RCC 7860 (cell line): ENCODE results near the gene MIB1.
"Not testable (repeated sequence)": the region's sequence is repeated elsewhere in the genome, so short reads cannot be mapped to it uniquely, and the experiment has no call there.

Experiments used
- DNase-seq: peaks from one replicate; pipeline ENCODE4 v3.0.0-alpha.2; 2015; ENCODE audit warnings: low spot score
- FAIRE-seq: peaks from 2 replicates; lab custom pipeline; 2012; peaks lifted over from hg19 to GRCh38; lab: Jason Lieb, UNC

The MIB1 gene

DNA sequence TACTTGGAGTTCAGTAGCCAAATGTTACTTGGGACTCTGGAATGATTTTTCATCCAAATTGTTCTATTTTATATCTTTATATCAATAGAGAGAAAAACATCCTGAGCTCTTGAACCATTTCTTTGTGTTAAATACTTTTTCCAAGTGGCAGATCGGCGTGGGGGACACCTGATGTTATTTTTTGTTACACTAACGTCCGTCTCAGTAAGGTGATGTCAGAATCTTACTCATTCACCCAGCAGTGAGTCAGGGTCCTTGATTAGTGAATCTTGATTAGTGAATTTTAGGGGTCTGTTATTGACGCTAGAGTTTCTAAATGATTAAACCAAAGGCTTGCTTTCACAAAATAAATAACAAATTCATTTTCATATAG, 1.7 kb downstream of the MIB1 start:
- FAIRE-seq = no peak
- DNase-seq = no peak

DNA sequence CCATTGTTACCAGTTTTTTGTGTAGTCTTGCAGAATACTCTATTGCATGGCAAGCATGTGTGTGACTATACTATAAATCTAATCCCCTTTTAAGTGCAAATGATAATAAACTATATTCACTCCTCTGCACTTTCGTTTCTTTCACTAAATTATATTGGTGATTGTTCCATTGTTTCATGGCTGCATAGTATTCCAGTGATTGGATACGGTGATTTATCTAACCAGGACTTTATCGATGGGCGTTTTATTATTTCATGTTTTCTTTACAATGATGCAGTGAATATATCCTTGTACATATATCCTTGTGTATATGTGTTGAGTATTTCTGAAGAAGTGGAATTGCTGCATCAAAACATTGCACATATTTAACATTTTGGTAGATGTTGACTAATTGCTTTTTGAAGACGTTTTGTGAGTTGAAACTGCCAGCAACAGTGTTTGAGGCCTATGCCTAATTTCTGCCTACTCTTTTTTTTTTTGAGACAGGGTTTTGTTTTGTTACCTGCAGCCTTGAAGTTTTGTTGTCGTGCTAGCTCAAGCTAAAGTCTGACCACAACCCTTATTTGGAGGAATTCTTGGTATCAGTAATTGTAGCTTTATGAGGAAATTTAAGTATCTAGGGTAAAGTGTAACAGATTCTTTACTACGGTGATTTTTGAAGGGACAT, 2.7 kb downstream of the MIB1 start:
- FAIRE-seq (no peak), DNase-seq (no peak)

DNA sequence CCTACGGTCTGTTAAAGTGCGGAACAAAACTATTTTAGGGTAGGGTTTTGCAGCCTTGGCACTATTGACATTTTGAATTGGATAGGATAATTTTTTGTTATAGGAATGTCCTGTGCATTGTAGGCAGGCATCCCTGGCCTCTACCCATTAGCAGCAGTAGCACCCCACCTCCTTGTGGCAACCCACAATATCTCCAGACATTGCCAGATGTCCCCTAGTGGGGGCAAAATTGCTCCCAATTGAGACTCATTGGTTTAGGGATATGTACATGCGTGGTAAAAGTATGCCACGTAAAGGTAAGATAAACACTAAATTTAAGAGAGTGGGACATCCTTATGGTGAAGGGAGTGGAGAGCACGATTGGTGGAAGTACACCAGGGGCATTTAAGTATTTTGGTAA, 4.6 kb downstream of the MIB1 start:
- DNase-seq = no peak
- no peak for FAIRE-seq

DNA sequence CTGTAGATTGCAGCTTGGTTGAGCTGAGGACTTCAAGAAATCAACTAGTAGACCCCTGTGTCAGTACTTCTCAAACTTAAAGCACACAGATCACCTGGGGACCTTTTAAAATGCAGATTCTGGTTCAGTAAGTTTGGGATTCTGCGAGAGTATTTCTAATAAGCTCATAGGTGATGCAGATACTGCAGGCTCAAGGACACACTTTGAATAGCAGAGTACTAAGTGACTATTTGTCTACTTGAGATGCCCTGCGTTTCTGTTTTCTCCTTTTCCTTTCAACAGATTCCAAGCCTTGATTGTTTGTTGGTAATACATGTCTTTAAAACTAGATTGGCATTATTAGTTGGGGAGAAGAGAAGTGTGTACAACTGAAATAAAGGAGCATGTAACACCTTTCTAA, 6.7 kb downstream of the MIB1 start:
- no peak for DNase-seq
- FAIRE-seq = no peak

DNA sequence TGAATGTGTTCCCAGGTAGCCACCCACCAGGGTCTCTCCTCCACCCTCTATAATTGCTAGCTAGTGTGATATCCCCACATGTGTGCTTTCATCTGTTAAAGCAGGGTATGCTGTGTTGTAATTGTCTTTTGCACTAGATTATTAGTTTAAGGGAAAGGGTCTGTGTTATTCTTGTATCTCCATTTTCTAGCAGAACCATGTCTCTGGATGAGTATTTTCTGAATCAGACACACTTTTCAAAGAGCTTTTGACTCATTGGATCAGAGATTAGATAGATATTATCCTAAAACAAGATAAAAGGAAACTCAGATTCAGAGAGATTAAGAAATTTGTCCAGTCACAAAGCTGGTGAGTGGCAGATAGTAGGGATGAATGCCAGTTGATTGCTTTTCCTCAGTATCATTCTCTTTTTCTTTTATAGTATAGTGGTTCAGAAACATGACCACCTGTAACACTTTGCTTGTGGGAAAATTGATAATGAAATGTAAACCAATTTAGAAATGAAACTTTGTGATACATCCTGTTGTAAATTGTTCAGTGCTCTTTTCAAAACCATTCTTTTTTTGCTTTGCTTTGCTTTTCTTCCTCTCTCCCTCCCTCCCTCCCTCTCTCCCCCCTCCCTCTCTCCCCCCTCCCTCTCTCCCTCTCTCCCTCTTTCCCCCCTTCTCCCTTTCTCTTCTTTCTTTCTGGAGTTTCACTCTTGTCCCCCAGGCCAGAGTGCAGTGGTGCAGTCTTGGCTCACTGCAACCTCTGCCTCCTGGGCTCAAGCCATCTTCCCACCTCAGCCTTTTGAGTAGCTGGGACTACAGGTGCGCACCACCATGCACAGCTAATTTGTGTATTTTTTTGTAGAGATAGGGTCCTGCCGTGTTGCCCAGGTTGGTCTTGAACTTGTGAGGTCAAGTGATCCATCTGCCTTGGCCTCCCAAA, 7.4 kb downstream of the MIB1 start:
- FAIRE-seq = no peak
- no peak for DNase-seq

DNA sequence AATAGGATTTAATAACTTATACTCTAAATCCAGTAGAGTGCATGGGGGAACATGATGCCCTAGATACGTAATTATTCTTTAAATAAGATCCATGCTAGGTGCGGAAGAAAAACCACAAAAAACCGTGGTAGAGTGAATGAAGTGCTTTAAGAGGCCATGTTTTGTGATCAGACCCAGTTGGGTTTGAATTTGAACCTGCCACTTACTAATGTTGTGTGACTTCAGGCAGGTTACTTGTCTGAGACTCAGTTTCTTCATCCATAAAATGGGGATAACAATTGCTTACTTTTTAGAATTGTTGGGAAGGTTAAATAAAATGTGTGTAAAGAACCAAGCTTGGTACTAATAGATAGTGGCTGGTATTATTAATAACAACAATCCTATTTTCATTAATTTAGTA, 17.2 kb downstream of the MIB1 start:
- DNase-seq (no peak), FAIRE-seq (no peak)

DNA sequence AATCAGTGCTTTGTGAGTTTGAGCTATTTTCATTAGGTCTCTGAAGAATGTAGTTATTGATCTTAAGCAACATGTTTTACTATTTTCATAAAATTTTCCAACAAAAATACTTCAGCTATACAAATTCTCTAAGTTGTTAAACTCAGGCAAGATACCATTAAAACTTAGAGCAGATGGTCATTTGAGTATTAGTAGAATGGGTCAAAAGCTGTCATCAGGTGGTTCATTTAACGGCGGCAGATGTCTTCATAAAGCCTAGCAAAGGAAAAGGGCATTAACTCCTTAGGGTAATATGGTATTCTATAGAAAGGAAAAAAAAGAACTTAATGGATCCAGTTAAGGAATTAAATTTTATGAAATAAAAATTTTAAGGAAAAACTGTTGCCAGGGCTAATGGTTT, 19.2 kb downstream of the MIB1 start:
- DNase-seq (no peak), FAIRE-seq (no peak)

DNA sequence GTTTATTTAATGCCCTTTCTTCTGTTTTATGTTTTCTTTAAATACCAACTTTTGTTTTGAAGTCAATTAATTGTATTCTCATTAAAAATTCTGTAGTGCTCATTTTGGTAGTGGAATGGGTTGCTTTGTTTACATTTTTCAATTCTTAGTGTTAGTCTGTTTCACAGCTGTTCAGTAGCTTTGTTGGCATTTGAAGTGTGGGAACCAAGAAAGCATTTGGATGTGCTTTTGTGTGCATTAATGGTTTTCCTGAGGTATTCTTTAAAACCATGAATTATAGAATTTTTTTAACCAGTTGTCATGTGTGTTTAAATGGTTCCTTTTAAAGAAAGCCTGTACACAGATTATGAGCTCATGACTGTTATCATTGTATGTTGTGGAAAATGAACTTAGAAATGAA, 19.7 kb downstream of the MIB1 start:
- DNase-seq (no peak), FAIRE-seq (no peak)

DNA sequence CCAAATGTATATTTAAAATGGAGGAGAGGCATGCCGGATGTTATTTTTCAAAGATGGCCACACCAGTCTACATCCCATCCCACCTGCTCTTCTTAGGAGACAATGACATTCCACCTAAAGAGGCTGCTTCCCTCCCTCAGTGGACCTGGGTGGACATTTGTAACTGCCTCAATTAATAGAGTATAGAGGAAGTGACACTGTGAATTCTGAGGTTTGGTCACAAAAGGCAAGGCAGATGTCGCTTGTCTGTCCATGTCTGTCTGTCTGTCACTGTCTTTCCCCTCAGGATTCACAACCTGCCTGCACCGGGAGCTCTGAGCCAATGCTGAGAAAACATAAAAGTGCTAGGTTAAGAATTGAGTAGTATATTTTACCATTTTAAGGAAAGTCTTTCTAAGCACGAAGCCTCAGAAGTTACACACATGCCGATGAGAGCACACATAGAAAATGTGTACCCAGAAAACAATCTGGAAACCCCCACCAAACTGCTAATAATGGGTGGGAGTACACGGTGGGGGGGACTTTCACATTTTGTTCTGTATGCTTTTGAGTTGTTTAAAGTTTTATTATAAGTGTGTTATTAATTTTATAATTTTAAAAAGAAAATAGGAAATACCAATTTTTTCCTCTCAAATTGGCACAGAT, 21.0 kb downstream of the MIB1 start:
- no peak for DNase-seq
- FAIRE-seq = no peak

DNA sequence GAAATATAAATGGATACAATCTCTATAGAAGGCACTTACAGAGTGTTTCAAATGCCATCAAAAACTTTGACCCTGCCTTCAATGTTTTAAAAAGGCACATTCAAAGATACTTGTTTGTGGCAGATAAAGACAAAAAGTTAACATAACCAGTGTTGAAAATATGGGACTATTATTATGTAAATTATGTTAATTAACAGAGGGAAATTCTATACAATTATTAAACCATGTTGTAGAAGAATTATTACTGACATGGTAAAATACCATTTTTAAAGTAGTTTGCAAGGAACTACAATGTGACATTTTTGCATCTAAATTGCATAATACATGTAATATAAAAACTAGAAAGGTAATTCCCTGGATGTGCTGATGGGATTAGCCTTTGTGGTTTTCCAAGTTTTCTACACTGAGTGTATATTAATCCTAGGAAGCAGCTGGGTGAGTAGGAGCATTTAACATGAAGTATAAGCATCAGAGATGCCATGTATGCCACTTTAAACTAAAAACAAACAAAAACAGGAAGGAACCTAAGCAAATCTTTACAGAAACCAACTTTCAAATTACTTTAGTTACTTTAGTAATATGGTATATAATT, 21.7 kb downstream of the MIB1 start:
- FAIRE-seq (no peak), DNase-seq (no peak)

DNA sequence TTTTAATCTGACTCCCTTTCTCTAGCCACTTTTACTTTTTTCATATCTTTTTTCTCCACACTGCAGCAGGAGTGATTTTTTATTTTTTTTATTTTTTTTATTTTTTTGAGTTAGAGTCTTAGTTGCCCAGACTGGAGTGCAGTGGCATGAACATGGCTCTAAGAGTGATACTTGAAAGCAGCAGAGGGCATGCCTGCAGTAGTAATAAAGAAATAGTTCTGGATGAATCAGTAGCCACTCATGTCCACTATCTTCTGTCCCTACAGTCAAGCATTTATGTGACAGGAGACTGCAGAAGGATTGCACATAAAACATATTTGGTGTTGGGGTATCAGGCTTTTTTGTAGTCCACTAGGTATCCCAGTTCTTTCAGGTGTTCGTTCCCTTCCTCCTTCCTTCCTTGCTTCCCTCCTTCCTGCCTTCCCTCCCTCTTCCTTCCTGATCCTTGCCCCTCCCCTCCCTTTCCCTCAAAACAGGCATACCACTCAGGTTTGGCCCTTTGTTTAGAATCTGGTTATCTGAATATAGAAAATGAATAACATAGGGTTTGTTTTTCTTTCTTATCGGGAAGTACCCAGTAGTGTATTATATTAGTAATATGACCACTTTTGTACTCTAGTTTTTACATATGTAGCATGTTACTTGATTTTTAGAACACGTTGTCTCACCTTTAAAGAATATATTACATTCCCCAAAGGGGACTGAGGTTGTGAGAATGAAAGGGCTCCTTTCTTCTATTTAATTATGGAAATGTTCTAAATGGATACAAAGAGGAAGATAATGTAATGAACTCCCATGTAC, 23.5 kb downstream of the MIB1 start:
- DNase-seq (no peak), FAIRE-seq (no peak)

DNA sequence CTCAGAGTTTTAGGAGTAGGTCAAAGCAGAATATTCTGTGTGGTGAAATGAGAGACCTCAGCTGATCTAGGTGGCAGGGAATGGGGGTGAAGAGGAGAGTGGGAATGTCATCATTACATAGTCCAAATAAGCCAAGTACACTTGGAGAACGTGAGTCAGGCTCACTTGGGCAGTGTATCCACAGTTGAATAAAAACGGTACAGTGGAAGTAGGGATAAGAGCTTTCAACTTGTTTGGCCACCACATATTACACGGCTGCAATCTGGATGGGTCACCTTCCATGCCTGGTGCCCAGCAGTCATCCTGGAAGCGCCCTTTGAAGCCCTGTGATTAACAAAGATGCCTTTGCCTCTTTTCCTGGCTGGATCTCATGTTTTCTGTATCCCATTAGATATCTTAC, 28.6 kb downstream of the MIB1 start:
- no peak for FAIRE-seq
- DNase-seq = no peak

DNA sequence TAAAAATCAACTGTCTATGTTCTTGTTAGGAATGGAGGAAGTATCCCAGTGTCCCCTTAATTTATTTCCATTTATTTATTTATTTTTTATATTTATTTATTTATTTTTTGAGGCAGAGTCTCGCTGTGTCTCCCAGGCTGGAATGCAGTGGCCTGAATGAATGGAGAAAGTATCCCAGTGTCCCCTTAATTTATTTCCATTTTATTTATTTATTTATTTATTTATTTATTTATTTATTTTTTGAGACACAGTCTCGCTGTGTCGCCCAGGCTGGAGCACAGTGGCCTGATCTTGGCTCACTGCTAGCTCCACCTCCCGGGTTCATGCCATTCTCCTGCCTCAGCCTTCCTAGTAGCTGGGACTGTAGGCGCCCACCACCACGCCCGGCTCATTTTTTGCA, 34.1 kb downstream of the MIB1 start:
- DNase-seq (no peak), FAIRE-seq (no peak)

DNA sequence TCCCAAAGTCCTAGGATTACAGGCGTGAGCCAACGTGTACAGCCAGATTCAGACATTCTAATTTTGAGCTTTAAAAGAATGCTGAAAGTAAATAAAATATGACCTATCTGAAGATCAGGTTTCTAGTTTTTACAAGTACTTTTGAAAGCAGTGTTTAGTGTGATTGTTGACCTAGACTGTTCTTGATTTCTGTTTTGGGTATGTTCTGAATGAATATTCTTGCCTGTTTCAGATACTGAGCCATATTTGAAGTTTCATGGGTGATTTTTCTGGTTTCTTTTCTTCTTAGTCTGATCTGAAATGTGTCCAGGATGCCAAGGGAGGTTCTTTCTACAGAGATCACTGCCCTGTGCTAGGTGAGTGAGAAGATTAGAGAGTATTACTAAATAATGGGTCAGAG, 37.2 kb downstream of the MIB1 start:
- no peak for FAIRE-seq
- no peak for DNase-seq

DNA sequence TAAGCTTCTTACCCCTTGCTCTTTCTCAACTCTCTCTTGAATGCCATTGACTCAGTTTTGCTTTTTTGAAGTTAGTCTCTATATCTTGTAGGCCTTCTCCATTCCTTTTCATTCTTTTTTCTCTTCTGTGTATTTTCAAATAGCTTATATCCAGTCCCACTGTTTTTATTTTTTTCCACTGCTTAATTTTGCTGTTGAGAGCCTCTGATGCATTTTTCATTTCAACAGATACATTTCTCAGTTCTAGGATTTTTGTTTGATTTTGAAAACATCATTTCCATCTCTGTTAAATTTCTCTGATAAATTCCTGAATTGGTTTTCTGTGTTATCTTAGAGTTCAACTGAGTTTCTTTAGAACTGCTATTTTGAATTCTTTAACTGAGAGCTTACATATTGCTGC, 45.9 kb downstream of the MIB1 start:
- no peak for FAIRE-seq
- no peak for DNase-seq

DNA sequence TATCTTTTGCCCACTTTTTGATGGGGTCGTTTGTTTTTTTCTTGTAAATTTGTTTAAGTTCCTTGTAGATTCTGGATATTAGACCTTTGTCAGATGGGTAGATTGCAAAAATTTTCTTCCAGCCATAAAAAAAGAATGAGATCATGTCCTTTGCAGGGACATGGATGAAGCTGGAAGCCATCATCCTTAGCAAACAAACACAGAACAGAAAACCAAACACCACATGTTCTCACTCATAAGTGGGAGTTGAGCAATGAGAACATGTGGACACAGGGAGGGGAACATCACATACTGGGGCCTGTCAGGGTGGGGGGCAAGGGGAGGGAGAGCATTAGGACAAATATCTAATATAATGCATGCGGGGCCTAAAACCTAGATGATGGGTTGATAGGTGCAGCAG, 55.5 kb downstream of the MIB1 start:
- not testable (repeated sequence) for FAIRE-seq, DNase-seq

DNA sequence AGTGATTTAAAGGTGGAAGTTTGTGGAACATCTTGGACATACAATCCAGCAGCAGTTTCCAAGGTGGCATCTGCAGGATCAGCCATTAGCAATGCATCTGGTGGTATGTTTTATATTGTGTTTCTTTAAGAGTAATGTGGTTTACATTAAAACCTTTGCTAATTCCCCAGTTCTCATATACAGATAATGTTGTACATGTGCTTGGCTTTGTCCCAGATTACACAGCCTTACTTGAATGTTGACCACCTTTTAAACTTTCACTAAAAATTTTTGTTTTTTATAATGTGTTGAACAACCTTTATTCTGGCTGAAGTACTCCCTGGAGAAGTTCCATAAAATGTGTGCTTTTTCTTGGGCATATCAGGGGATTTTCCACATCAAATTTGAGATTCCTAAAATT, 57.5 kb downstream of the MIB1 start:
- FAIRE-seq = no peak
- DNase-seq = no peak

DNA sequence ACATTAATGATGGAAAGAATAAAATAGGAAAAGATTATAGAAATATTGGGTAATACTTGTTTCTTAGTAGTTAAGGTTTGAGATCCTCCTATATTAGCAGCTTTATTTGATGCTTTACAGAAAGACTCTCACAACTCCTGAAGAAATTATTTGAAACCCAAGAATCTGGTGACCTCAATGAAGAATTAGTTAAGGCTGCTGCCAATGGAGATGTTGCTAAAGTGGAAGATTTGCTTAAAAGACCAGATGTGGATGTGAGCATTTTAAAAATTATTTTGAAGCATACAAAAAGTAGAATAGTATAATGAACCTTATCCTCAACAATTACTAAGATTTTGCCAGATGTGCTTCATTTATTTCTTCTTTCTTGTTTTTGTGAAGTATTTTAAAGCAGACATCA, 59.1 kb downstream of the MIB1 start:
- no peak for DNase-seq
- FAIRE-seq = no peak

DNA sequence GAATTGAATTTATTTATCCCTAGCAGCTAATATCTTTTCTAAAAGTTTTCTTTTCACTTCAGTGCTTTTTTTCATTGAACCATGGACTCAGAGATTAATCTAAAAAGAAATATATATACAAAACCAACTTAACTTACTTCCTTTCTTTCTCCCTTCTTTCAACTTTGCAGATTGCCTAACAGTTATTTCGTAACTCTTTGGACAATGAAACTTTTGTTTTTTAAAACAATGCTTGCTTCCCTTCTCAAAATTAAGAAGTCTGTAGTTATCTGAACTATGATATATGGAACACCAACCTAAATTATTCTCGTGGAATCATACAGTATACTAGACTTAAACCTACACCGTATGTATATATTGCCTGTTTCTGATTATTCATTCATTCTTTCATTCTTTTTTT, 62.9 kb downstream of the MIB1 start:
- DNase-seq (no peak), FAIRE-seq (no peak)

DNA sequence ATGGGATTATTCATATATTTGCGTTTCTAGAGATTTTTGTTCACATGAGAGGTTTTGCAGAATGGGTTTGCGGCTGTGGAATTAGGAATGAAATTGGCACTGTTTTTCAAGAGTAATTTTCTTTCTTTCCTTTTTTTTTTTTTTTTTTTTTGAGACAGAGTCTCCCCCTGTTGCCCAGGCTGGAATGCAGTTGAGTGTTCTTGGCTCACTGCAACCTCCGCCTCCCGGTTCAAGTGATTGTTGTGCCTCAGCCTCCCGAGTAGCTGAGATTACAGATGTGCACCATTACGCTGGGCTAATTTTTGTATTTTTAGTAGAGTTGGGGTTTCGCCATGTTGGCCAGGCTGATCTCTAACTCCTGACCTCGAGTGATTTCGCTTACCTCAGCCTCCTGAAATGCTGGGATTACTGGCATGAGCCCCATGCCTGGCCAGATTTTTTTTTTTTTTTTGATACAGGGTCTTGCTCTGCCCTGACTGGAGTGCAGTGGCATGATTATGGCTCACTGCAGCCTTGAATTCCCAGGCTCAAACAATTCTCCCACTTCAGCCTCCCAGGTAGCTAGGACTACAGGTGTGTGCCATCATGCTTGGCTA, 65.3 kb downstream of the MIB1 start:
- FAIRE-seq = no peak

More for the DNA sequence above, 65.3 kb downstream of the MIB1 start:
- DNase-seq = no peak
